GM12878 (cell line): Measurements from ENCODE around the gene NUP214. TPM values are rescaled to one million over a fixed set of nuclear protein-coding genes. Genes with fewer than 3 reads are reported as not detected.

Experiments used
- ATAC-seq: fragments of 200-7000 bp; cut with Tn5 transposase; 3 replicates; pipeline ENCODE4 v1.9.1; 2020; ENCODE audit warnings: mild to moderate bottlenecking, moderate library complexity
- BruUV-seq: library from RNA; stranded (reverse); fragments of 400-500 nt; replicated peaks from 2 replicates; lab custom pipeline; 2021; lab: Mats Ljungman, UMichigan
- CTCF ChIA-PET: fragments of 300-600 bp; sonication (Branson Sonifier 250); formaldehyde crosslinking; extraction: SDS; loops from one replicate; lab custom pipeline; 2021; ENCODE audit warnings: inconsistent platforms; lab: Yijun Ruan, JAX
- POLR2A ChIA-PET: fragments of 350-600 bp; formaldehyde crosslinking; extraction: SDS; loops from one replicate; lab custom pipeline; 2021; ENCODE audit warnings: inconsistent platforms; lab: Charles Lee
- RAD21 ChIA-PET: fragments of 300-600 bp; sonication (Branson Sonifier 250); formaldehyde crosslinking; loops from one replicate; lab custom pipeline; 2023; ENCODE audit warnings: antibody characterized with exemption; ENCODE audit not compliant: unreplicated experiment; lab: Charles Lee
- SMC1A ChIA-PET: fragments of 300-600 bp; sonication (Branson Sonifier 250); formaldehyde crosslinking; loops from one replicate; lab custom pipeline; 2023; ENCODE audit not compliant: unreplicated experiment, uncharacterized antibody; lab: Charles Lee
- DNase-seq: peaks from one replicate; pipeline ENCODE4 v3.0.0-alpha.2; 2011; ENCODE audit warnings: low read depth, low spot score
- FAIRE-seq: peaks from 3 replicates; lab custom pipeline; 2011; peaks lifted over from hg19 to GRCh38; lab: Jason Lieb, UNC
- H2AFZ ChIP-seq: 2 replicates; pipeline ENCODE4 v1.6.0; 2011; ENCODE audit warnings: low read depth, low read length, control low read depth; ENCODE audit not compliant: control insufficient read depth
- H3K27ac ChIP-seq: 2 replicates; pipeline ENCODE4 v1.5.1; 2011; ENCODE audit warnings: control low read depth; ENCODE audit not compliant: control insufficient read depth, insufficient read depth
- H3K27me3 ChIP-seq, 2 experiments: replicated peaks in 1 of 2; 2 replicates each; pipeline versions ENCODE4 v1.6.0 to v1.6.1; 2011; ENCODE audit warnings: low read length in 1 of 2; ENCODE audit not compliant: control insufficient read depth in 2 of 2, insufficient read depth in 2 of 2
- H3K36me3 ChIP-seq, 2 experiments: 2 replicates each; pipeline ENCODE4 v1.5.1; 2011; ENCODE audit warnings: low read length in 1 of 2; ENCODE audit not compliant: control insufficient read depth in 2 of 2, insufficient read depth in 2 of 2
- H3K4me1 ChIP-seq: 2 replicates; pipeline ENCODE4 v1.6.1; 2011; ENCODE audit warnings: mild to moderate bottlenecking, low read length, moderate library complexity, mixed read lengths; ENCODE audit not compliant: control insufficient read depth, insufficient read depth
- H3K4me2 ChIP-seq: 2 replicates; pipeline ENCODE4 v1.6.0; 2011; ENCODE audit warnings: control low read depth; ENCODE audit not compliant: control insufficient read depth, insufficient read depth
- H3K4me3 ChIP-seq: fragments of 200-600 bp; sonication (generic); 2 replicates; pipeline ENCODE4 v1.5.1; 2016
- H3K79me2 ChIP-seq: 2 replicates; pipeline ENCODE4 v1.6.0; 2011; ENCODE audit warnings: low read length; ENCODE audit not compliant: control insufficient read depth, insufficient read depth
- H3K9ac ChIP-seq: 2 replicates; pipeline ENCODE4 v1.8.0; 2011; ENCODE audit warnings: low read length, control low read depth, mixed read lengths; ENCODE audit not compliant: control insufficient read depth, insufficient read depth
- H3K9me3 ChIP-seq: replicated peaks from 3 replicates; pipeline ENCODE4 v1.5.1; 2011; ENCODE audit warnings: mild to moderate bottlenecking, low read length; ENCODE audit not compliant: control insufficient read depth, insufficient read depth
- H4K20me1 ChIP-seq: 2 replicates; pipeline ENCODE4 v1.6.0; 2011; ENCODE audit not compliant: control insufficient read depth, insufficient read depth
- FOXK2 ChIP-seq: fragments of 450-650 bp; IDR thresholded peaks from 2 replicates; pipeline ENCODE4 v1.6.1; 2017; ENCODE audit warnings: mild to moderate bottlenecking, moderate library complexity
- FOXM1 ChIP-seq: IDR thresholded peaks from 2 replicates; pipeline ENCODE4 v1.6.1; 2012; ENCODE audit warnings: low read depth, mild to moderate bottlenecking, inconsistent platforms, low read length, moderate library complexity
- MYC ChIP-seq: IDR thresholded peaks from 2 replicates; pipeline ENCODE4 v1.6.1; 2011; ENCODE audit warnings: mild to moderate bottlenecking, low read length, moderate library complexity, inconsistent platforms; ENCODE audit not compliant: insufficient read depth, insufficient replicate concordance, insufficient read length, severe bottlenecking
- RCOR1 ChIP-seq: conservative IDR thresholded peaks from 2 replicates; pipeline ENCODE4 v1.6.1; 2012; ENCODE audit warnings: low read depth, low read length, improper control_type of control experiment
- SMARCA5 ChIP-seq: fragments of 450-650 bp; IDR thresholded peaks from 2 replicates; pipeline ENCODE4 v1.6.1; 2017; ENCODE audit warnings: mild to moderate bottlenecking
- TCF3 ChIP-seq: IDR thresholded peaks from 2 replicates; pipeline ENCODE4 v1.6.1; 2012; ENCODE audit warnings: low read depth, mild to moderate bottlenecking, low read length, borderline replicate concordance; ENCODE audit not compliant: insufficient read depth
- ZNF592 ChIP-seq: fragments of 450-650 bp; IDR thresholded peaks from 2 replicates; pipeline ENCODE4 v1.6.1; 2017; ENCODE audit warnings: mild to moderate bottlenecking, moderate library complexity
- WGBS: methylation state at CpG from one replicate; pipeline ENCODE4 v1.1.6; 2016; ENCODE audit warnings: low lambda C conversion rate; ENCODE audit not compliant: insufficient replicate concordance, insufficient coverage; ENCODE audit errors: missing lambda C conversion rate; 5-methylcytosine and 5-hydroxymethylcytosine counted together
- in situ Hi-C: fragments of 300-500 bp; cut with MboI; formaldehyde crosslinking; loops from 9 replicates; pipeline ENCODE4 v1.14.3; 2018; ENCODE audit warnings: mixed read lengths
- intact Hi-C: fragments of 100-400 bp; cut with micrococcal nuclease; formaldehyde crosslinking; loops from one replicate; pipeline ENCODE4 v1.14.2; 2022; ENCODE audit not compliant: unreplicated experiment
- polyA plus RNA-seq, 11 experiments: library from polyadenylated mRNA; depleted of rRNA in 4 of 11; unstranded in 6 of 11; stranded (reverse) in 5 of 11; fragments of >200 nt; fragmentation: Nextera tagmentation in 4 of 11; fragmentation: Illumina TruSeq in 1 of 11; extraction: Ambion mirVana in 4 of 11; extraction: Trizol in 1 of 11; gene quantifications; 1 replicate in 1 of 11; 2 replicates in 10 of 11; pipeline versions ENCODE4 v1.2.1 to v1.2.3, GENCODE V29; 2011 to 2016; ENCODE audit warnings: inconsistent platforms in 2 of 11, missing spikeins in 2 of 11, low read depth in 1 of 11
- total RNA-seq, 4 experiments: library from RNA; depleted of rRNA in 3 of 4; stranded (reverse); fragments of >200 nt in 3 of 4; fragmentation: Illumina TruSeq in 1 of 4; extraction: Trizol in 1 of 4; gene quantifications; 2 replicates each; pipeline versions ENCODE4 v1.2.1 to v1.2.3, GENCODE V29; 2013 to 2021

The NUP214 gene
- total and polyA plus RNA-seq, 10 of the 15 experiments (the other 5 are each of a cell fraction or from before 2014, with no cell fraction given): 11.7 to 53.8 (median 17.6) TPM

GRCh38 chr9:131107760-131108159, 17.6 kb upstream of the NUP214 start (continued):
- TF ChIP-seq FOXM1 (no peak), SMARCA5 (no peak), TCF3 (no peak)

DNA sequence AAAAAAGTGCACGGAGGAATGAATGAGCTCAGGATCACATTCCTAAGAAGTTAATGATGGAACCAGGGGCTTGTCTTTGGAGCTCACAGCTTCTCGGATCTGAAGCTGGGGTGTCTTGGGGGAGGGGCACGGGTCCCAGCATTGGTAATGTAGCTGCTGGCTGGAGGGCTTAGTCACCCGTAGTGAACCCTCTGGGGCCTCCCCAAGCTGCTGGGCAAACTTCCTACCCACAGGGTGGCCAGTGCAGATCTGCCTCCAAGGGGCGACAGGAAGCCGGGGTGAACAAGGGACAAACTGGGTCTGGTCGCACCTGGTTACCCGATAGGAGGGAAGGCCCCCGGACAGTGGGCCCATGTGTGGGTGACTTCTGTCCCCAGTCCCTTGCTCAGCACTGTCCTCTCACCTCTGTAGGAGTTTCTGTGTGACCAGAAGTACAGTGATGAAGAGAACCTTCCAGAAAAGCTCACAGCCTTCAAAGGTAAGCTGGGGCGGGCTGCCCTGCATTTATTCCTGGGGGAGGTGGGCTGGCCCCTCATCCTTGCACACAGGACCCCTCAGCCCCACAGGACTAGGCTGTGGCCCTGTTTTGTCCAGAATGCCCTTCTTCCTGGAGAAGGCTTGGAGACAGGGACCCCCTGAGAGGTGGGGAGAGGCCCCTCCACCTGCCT, 14.1 kb upstream of the NUP214 start:
- no peak overlapping the region for H2AFZ ChIP-seq
- DNase-seq (no peak), FAIRE-seq (no peak), ATAC-seq (no peak)
- ChIA-PET SMC1A (no interaction called here), POLR2A (no interaction called here), CTCF (interaction anchor here (2.3 kb wide), 1 partner anchor 54 kb away, joined by 6 read pairs; no protein-coding TSS in a partner anchor), RAD21 (no interaction called here)
- in situ Hi-C loops (no loop called here), intact Hi-C loops (no loop called here)
- no peak overlapping the region for H3K4me2 ChIP-seq
- BruUV-seq: no TSS peak
- no peak overlapping the region for H3K4me3 ChIP-seq
- peaks cover 1 to 2% of the 10 kb centered on the region in 2 experiments; a peak in 1 of 4 replicates for H3K27me3 ChIP-seq
- H3K36me3 ChIP-seq: no peaks in the 10 kb centered on the region
- no peaks in the 10 kb centered on the region for H3K79me2 ChIP-seq
- no peaks in the 10 kb centered on the region for H4K20me1 ChIP-seq
- no peaks in the 10 kb centered on the region for H3K9me3 ChIP-seq
- no peak overlapping the region for H3K27ac ChIP-seq
- WGBS: 23% methylated on average over 10 of the region's 10 CpGs
- TF ChIP-seq MYC (no peak), ZNF592 (no peak), FOXK2 (no peak), RCOR1 (no peak)
- no peaks in the 10 kb centered on the region for H3K4me1 ChIP-seq
- H3K9ac ChIP-seq: no peak overlapping the region
